Activated CD8-positive, alpha-beta T cell treated with anti-CD3 and anti-CD28 coated beads for 36 hours (primary cell): ENCODE data around the gene C22orf39. TPM values are rescaled to one million over a fixed set of nuclear protein-coding genes. Genes with fewer than 3 reads are reported as not detected.

ENCODE experiments used
- ATAC-seq: fragments of 200-7000 bp; cut with Tn5 transposase; one replicate; pipeline ENCODE4 v1.10.0; 2021; ENCODE audit warnings: mild to moderate bottlenecking, moderate library complexity
- CTCF ChIA-PET: fragments of 350-600 bp; sonication (Branson Sonifier 250); formaldehyde crosslinking; loops from one replicate; lab custom pipeline; 2021; ENCODE audit warnings: antibody characterized with exemption; lab: Charles Lee
- POLR2A ChIA-PET: fragments of 350-600 bp; sonication (Branson Sonifier 250); formaldehyde crosslinking; loops from one replicate; lab custom pipeline; 2021; ENCODE audit warnings: antibody characterized with exemption; lab: Charles Lee
- DNase-seq: peaks from one replicate; pipeline ENCODE4 v3.0.0-alpha.2; 2020
- H3K27ac Mint-ChIP-seq: one replicate; pipeline ENCODE4 v1.8.0; 2021; ENCODE audit warnings: mild to moderate bottlenecking, mixed read lengths
- H3K27me3 Mint-ChIP-seq: one replicate; pipeline ENCODE4 v1.8.0; 2021; ENCODE audit warnings: mixed read lengths
- H3K36me3 Mint-ChIP-seq: one replicate; pipeline ENCODE4 v1.8.0; 2021; ENCODE audit warnings: low read depth, mixed read lengths
- H3K4me1 Mint-ChIP-seq: one replicate; pipeline ENCODE4 v1.8.0; 2021; ENCODE audit warnings: low read depth, mixed read lengths
- H3K4me3 Mint-ChIP-seq: one replicate; pipeline ENCODE4 v1.8.0; 2021; ENCODE audit warnings: mild to moderate bottlenecking, moderate library complexity, mixed read lengths
- H3K9me3 Mint-ChIP-seq: one replicate; pipeline ENCODE4 v1.8.0; 2021; ENCODE audit warnings: mixed read lengths
- CTCF ChIP-seq: fragments of 200-600 bp; IDR thresholded peaks from one replicate; pipeline ENCODE4 v1.8.0; 2022; ENCODE audit warnings: antibody characterized with exemption, mild to moderate bottlenecking
- intact Hi-C: fragments of 100-400 bp; cut with micrococcal nuclease; formaldehyde crosslinking; loops from one replicate; pipeline ENCODE4 v1.10.0; 2022
- total RNA-seq, 2 experiments: library from RNA; stranded (reverse); gene quantifications; one replicate each; pipeline ENCODE4 v1.2.3, GENCODE V29; 2021

The C22orf39 gene
- total RNA-seq, 2 experiments from 2014 or later: 26.9 to 29.8 TPM

- Mint-ChIP-seq H3K27ac (peak overlapping the region; percentile 99), H3K27me3 (no peaks in the 10 kb centered on the region), H3K9me3 (no peaks in the 10 kb centered on the region), H3K4me1 (peaks cover 23% of the 10 kb centered on the region), H3K36me3 (peaks cover 42% of the 10 kb centered on the region), H3K4me3 (peak overlapping the region; percentile 99)
- TF ChIP-seq CTCF: no peak
- intact Hi-C loops: no loop called here
- ChIA-PET CTCF (interaction anchor here (1.0 to 1.2 kb wide), 2 partner anchors 8 to 149 kb away, joined by 3 to 6 read pairs; no protein-coding TSS in a partner anchor), POLR2A (interaction anchor here (1.2 to 1.6 kb wide), 3 partner anchors 7 to 50 kb away, joined by 3 to 7 read pairs (median 4); partner anchors contain the start of gene HIRA)
- DNase-seq: no peak
- no peak for ATAC-seq
These were observed 33.3 kb upstream of the C22orf39 start for GRCh38 chr22:19480789-19481188.

- peaks cover 26% of the 10 kb centered on the region for H3K4me1 Mint-ChIP-seq
- peak overlapping the region; percentile 99 for H3K27ac Mint-ChIP-seq
- ChIA-PET POLR2A (interaction anchor here (1.0 to 1.8 kb wide), 7 partner anchors 8 to 60 kb away, joined by 3 to 7 read pairs (median 4); partner anchors contain the start of gene HIRA), CTCF (interaction anchor here (0.9 to 1.2 kb wide), 3 partner anchors 9 to 181 kb away, joined by 3 to 6 read pairs (median 3); no protein-coding TSS in a partner anchor)
- no peaks in the 10 kb centered on the region for H3K27me3 Mint-ChIP-seq
- intact Hi-C loops: no loop called here
- H3K9me3 Mint-ChIP-seq: no peaks in the 10 kb centered on the region
- peaks cover 42% of the 10 kb centered on the region for H3K36me3 Mint-ChIP-seq
- ATAC-seq (no peak), DNase-seq (peak; percentile 28)
- TF ChIP-seq CTCF: no peak
- peak overlapping the region; percentile 99 for H3K4me3 Mint-ChIP-seq
These were observed 32.7 kb upstream of the C22orf39 start for GRCh38 chr22:19480173-19480568.

- intact Hi-C loops: no loop called here
- POLR2A ChIA-PET: interaction anchor here (0.6 to 1.8 kb wide), 14 partner anchors 8 to 147 kb away, joined by 3 to 7 read pairs (median 4); partner anchors contain the start of genes C22orf39 and HIRA
- CTCF ChIA-PET: interaction anchor here (0.9 to 1.2 kb wide), 2 partner anchors 10 to 180 kb away, joined by 3 read pairs; no protein-coding TSS in a partner anchor
- peak; percentile 98 for DNase-seq
- no peaks in the 10 kb centered on the region for H3K9me3 Mint-ChIP-seq
- TF ChIP-seq CTCF: no peak
- H3K27ac Mint-ChIP-seq: peak within 1 kb of the TSS; percentile 99
- peak within 1 kb of the TSS; percentile 99 for H3K4me3 Mint-ChIP-seq
- peaks cover 26% of the 10 kb centered on the region for H3K4me1 Mint-ChIP-seq
- peak; percentile 94 for ATAC-seq
- no peaks in the 10 kb centered on the region for H3K27me3 Mint-ChIP-seq
- H3K36me3 Mint-ChIP-seq: peaks cover 37% of the 10 kb centered on the region
These were observed 32.1 kb upstream of the C22orf39 start, which contains the start of gene CDC45 for GRCh38 chr22:19479355-19480172. CDC45 (plus strand) TSS chr22:19479920; CDS start chr22:19479969, 49 bp downstream.

GRCh38 chr22:19478901-19479354 lies 31.4 kb upstream of the C22orf39 start, which contains the start of gene UFD1:
UFD1 (minus strand) TSS chr22:19479193; CDS start chr22:19479085, 108 bp downstream.
- no peak for TF ChIP-seq CTCF
- H3K27ac Mint-ChIP-seq: peak within 1 kb of the TSS; percentile 99
- peak within 1 kb of the TSS; percentile 99 for H3K4me3 Mint-ChIP-seq
- DNase-seq: peak; percentile 84
- no peaks in the 10 kb centered on the region for H3K27me3 Mint-ChIP-seq
- intact Hi-C loops: no loop called here
- ATAC-seq: peak; percentile 56
- ChIA-PET CTCF (interaction anchor here (1.5 to 2.3 kb wide), 2 partner anchors 98 to 151 kb away, joined by 3 to 12 read pairs; no protein-coding TSS in a partner anchor), POLR2A (interaction anchor here (0.7 to 1.8 kb wide), 7 partner anchors 10 to 52 kb away, joined by 3 to 7 read pairs (median 5); partner anchors contain the start of gene HIRA)
- H3K4me1 Mint-ChIP-seq: peaks cover 26% of the 10 kb centered on the region
- no peaks in the 10 kb centered on the region for H3K9me3 Mint-ChIP-seq
- peaks cover 33% of the 10 kb centered on the region for H3K36me3 Mint-ChIP-seq
